Uterus (tissue), 2 donors: Measurements from ENCODE around the gene CDH16.

Experiments used
- CTCF ChIP-seq, 4 experiments: fragments of 200-600 bp in 2 of 4; fragments of 450-650 bp in 2 of 4; sonication (generic) in 2 of 4; IDR thresholded peaks; one replicate each; pipeline ENCODE4 v1.5.1; 2016 to 2019; ENCODE audit warnings: antibody characterized with exemption in 4 of 4, mild to moderate bottlenecking in 2 of 4, moderate library complexity in 1 of 4
- POLR2A ChIP-seq, 2 donors: fragments of 450-650 bp; IDR thresholded peaks; one replicate each; pipeline ENCODE4 v1.6.1; 2016; ENCODE audit warnings: antibody characterized with exemption in 2 of 2, mild to moderate bottlenecking in 1 of 2, moderate library complexity in 1 of 2

GRCh38 chr16:66878067-66878466 is 40.6 kb downstream of the CDH16 start:
- no peak for TF ChIP-seq CTCF (IDR thresholded peaks at IDR 0.05)
- TF ChIP-seq POLR2A (IDR thresholded peaks at IDR 0.05), result no peak
